GM19324 (cell line): ENCODE results near the gene ST6GAL1.

Experiments
- ATAC-seq: cut with Tn5 transposase; IDR thresholded peaks from one replicate; pipeline ENCODE4 v1.9.1; 2021; ENCODE audit warnings: mild to moderate bottlenecking, moderate library complexity; ENCODE audit not compliant: unreplicated experiment, low FRiP score

Gene ST6GAL1

GRCh38 chr3:187101184-187102072 is 171.1 kb downstream of the ST6GAL1 start:
- no peak for ATAC-seq

- no peak for ATAC-seq
Measured at GRCh38 chr3:187102073-187102634, 171.8 kb downstream of the ST6GAL1 start.

GRCh38 chr3:187103251-187103650 is 172.9 kb downstream of the ST6GAL1 start:
- no peak for ATAC-seq

- ATAC-seq, result no peak
Measured at GRCh38 chr3:187104342-187104741, 174.0 kb downstream of the ST6GAL1 start.

- no peak for ATAC-seq
Measured at GRCh38 chr3:187104933-187105332, 174.6 kb downstream of the ST6GAL1 start.

GRCh38 chr3:187105700-187106099 is 175.4 kb downstream of the ST6GAL1 start:
- ATAC-seq, result no peak

GRCh38 chr3:187107989-187108388 is 177.7 kb downstream of the ST6GAL1 start:
- ATAC-seq, result no peak

GRCh38 chr3:187110156-187110555 is 179.8 kb downstream of the ST6GAL1 start:
- ATAC-seq, result no peak

GRCh38 chr3:187112934-187113793 is 182.8 kb downstream of the ST6GAL1 start:
- ATAC-seq, result no peak

GRCh38 chr3:187114511-187114910 is 184.2 kb downstream of the ST6GAL1 start:
- no peak for ATAC-seq

- ATAC-seq, result no peak
Measured at GRCh38 chr3:187120326-187120725, 190.0 kb downstream of the ST6GAL1 start.

- ATAC-seq, result no peak
Measured at GRCh38 chr3:187122261-187122660, 191.9 kb downstream of the ST6GAL1 start.

- no peak for ATAC-seq
Measured at GRCh38 chr3:187125319-187126031, 195.1 kb downstream of the ST6GAL1 start.
